Measurements from ENCODE around the gene MRPL51. TPM values are rescaled to one million over a fixed set of nuclear protein-coding genes. Genes with fewer than 3 reads are reported as not detected.

The MRPL51 gene
- total and polyA plus RNA-seq, 10 of the 15 experiments (the other 5 are each of a cell fraction or from before 2014, with no cell fraction given), result 137 to 1,202 (median 267) TPM

DNA sequence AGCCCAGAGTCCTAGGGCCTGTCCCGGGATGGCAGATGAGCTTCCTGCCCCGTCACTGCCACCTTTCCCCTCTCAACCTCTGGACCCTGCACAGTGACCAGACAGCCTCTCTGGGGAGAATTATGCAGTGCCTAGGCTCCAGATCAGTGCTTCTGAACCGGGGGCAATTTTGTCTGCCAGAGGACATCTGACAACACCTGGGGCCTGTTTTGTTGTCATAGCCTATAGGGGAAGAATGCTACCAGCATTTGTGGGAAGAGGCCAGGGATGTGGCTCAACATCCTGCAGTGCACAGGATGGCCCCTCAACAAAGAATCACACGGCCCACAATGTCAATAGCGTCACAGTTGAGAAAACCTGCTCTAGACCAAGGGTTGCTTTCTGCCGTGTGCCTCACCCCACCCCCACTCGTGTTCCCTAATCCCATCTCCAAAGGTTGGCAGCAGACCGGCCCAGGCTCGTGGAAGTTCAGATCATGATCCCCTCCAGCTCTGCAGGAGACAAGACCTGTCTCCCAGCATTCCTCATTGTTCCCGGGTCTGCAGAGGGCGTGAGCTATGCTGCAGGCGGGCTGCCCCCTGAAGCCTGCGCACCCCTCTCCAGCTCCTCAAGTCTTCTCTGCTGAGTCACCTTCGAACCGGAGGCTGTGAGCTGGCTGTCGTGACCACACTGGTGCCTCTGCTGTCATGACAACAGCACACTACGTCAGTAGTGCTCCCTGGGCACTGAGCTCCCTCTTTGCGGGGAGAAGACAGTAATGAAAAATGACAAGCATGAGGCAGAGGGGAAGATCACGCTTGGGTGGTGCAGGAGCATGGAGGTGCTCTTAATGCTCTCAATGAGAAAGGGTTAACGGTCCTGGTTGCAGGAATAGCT is 39.2 kb upstream of the MRPL51 start (continued):
- TF ChIP-seq, protein P1, sequence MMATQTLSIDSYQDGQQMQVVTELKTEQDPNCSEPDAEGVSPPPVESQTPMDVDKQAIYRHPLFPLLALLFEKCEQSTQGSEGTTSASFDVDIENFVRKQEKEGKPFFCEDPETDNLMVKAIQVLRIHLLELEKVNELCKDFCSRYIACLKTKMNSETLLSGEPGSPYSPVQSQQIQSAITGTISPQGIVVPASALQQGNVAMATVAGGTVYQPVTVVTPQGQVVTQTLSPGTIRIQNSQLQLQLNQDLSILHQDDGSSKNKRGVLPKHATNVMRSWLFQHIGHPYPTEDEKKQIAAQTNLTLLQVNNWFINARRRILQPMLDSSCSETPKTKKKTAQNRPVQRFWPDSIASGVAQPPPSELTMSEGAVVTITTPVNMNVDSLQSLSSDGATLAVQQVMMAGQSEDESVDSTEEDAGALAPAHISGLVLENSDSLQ (IDR thresholded peaks at IDR 0.05), result peak; percentile 68
- no peak for TF ChIP-seq YBX1 (IDR thresholded peaks at IDR 0.05)
- TF ChIP-seq, protein P2, sequence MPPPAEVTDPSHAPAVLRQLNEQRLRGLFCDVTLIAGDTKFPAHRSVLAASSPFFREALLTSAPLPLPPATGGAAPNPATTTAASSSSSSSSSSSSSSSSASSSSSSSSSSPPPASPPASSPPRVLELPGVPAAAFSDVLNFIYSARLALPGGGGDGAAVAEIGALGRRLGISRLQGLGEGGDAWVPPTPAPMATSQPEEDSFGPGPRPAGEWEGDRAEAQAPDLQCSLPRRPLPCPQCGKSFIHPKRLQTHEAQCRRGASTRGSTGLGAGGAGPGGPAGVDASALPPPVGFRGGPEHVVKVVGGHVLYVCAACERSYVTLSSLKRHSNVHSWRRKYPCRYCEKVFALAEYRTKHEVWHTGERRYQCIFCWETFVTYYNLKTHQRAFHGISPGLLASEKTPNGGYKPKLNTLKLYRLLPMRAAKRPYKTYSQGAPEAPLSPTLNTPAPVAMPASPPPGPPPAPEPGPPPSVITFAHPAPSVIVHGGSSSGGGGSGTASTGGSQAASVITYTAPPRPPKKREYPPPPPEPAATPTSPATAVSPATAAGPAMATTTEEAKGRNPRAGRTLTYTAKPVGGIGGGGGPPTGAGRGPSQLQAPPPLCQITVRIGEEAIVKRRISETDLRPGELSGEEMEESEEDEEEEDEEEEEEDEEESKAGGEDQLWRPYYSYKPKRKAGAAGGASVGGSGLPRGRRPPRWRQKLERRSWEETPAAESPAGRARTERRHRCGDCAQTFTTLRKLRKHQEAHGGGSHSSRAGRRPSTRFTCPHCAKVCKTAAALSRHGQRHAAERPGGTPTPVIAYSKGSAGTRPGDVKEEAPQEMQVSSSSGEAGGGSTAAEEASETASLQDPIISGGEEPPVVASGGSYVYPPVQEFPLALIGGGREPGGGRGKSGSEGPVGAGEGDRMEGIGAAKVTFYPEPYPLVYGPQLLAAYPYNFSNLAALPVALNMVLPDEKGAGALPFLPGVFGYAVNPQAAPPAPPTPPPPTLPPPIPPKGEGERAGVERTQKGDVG (CRISPR knock-in tag; IDR thresholded peaks at IDR 0.05), result no peak
- no peak for TF ChIP-seq BRCA1 (IDR thresholded peaks at IDR 0.05; ENCODE audit: low read depth, low read length)
- TF ChIP-seq MXI1 (IDR thresholded peaks at IDR 0.05; ENCODE audit: low read depth, low read length), result peak; percentile 92
- TF ChIP-seq SMAD1 (IDR thresholded peaks at IDR 0.05; ENCODE audit: low read depth, partially characterized antibody), result no peak
- peak; percentile 23; the same call in 1 of the 2 replicates for TF ChIP-seq NBN (IDR thresholded peaks at IDR 0.05)
- TF ChIP-seq EGR1 (IDR thresholded peaks at IDR 0.05; ENCODE audit: borderline replicate concordance in 1 of 2, low read depth in 2 of 2, low read length in 2 of 2), result no peak
- TF ChIP-seq, protein P3, sequence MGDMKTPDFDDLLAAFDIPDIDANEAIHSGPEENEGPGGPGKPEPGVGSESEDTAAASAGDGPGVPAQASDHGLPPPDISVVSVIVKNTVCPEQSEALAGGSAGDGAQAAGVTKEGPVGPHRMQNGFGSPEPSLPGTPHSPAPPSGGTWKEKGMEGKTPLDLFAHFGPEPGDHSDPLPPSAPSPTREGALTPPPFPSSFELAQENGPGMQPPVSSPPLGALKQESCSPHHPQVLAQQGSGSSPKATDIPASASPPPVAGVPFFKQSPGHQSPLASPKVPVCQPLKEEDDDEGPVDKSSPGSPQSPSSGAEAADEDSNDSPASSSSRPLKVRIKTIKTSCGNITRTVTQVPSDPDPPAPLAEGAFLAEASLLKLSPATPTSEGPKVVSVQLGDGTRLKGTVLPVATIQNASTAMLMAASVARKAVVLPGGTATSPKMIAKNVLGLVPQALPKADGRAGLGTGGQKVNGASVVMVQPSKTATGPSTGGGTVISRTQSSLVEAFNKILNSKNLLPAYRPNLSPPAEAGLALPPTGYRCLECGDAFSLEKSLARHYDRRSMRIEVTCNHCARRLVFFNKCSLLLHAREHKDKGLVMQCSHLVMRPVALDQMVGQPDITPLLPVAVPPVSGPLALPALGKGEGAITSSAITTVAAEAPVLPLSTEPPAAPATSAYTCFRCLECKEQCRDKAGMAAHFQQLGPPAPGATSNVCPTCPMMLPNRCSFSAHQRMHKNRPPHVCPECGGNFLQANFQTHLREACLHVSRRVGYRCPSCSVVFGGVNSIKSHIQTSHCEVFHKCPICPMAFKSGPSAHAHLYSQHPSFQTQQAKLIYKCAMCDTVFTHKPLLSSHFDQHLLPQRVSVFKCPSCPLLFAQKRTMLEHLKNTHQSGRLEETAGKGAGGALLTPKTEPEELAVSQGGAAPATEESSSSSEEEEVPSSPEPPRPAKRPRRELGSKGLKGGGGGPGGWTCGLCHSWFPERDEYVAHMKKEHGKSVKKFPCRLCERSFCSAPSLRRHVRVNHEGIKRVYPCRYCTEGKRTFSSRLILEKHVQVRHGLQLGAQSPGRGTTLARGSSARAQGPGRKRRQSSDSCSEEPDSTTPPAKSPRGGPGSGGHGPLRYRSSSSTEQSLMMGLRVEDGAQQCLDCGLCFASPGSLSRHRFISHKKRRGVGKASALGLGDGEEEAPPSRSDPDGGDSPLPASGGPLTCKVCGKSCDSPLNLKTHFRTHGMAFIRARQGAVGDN (IDR thresholded peaks at IDR 0.05), result no peak
- TF ChIP-seq, protein P4, sequence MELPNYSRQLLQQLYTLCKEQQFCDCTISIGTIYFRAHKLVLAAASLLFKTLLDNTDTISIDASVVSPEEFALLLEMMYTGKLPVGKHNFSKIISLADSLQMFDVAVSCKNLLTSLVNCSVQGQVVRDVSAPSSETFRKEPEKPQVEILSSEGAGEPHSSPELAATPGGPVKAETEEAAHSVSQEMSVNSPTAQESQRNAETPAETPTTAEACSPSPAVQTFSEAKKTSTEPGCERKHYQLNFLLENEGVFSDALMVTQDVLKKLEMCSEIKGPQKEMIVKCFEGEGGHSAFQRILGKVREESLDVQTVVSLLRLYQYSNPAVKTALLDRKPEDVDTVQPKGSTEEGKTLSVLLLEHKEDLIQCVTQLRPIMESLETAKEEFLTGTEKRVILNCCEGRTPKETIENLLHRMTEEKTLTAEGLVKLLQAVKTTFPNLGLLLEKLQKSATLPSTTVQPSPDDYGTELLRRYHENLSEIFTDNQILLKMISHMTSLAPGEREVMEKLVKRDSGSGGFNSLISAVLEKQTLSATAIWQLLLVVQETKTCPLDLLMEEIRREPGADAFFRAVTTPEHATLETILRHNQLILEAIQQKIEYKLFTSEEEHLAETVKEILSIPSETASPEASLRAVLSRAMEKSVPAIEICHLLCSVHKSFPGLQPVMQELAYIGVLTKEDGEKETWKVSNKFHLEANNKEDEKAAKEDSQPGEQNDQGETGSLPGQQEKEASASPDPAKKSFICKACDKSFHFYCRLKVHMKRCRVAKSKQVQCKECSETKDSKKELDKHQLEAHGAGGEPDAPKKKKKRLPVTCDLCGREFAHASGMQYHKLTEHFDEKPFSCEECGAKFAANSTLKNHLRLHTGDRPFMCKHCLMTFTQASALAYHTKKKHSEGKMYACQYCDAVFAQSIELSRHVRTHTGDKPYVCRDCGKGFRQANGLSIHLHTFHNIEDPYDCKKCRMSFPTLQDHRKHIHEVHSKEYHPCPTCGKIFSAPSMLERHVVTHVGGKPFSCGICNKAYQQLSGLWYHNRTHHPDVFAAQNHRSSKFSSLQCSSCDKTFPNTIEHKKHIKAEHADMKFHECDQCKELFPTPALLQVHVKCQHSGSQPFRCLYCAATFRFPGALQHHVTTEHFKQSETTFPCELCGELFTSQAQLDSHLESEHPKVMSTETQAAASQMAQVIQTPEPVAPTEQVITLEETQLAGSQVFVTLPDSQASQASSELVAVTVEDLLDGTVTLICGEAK (IDR thresholded peaks at IDR 0.05; ENCODE audit: borderline replicate concordance), result no peak; the same call in 1 of the 2 replicates
- no peak for TF ChIP-seq DPF2 (IDR thresholded peaks at IDR 0.05)
- TF ChIP-seq POLR2AphosphoS2 (IDR thresholded peaks at IDR 0.05; ENCODE audit: low read depth, low read length), result no peak

All from GM12878 (cell line).